ENCODE results near the gene SAMD13. TPM values are rescaled to one million over a fixed set of nuclear protein-coding genes. Genes with fewer than 3 reads are reported as not detected.

Gene SAMD13
- total and polyA plus RNA-seq, 12 donors = 0.37 to 2.2 (median 1.2) TPM; not detected in 1

GRCh38 chr1:84356881-84357280 is 55.4 kb downstream of the SAMD13 start:
- Histone ChIP-seq H3K9me3 (no peaks in the 10 kb centered on the region), H3K4me1 (no peaks in the 10 kb centered on the region), H3K4me3 (no peak overlapping the region), H3K27me3 (no peaks in the 10 kb centered on the region), H3K27ac (no peak overlapping the region), H3K36me3 (no peaks in the 10 kb centered on the region)
- 69 to 76% methylated on average over 1 of the region's 1 CpG for WGBS, 2 donors
- DNase-seq = no peak
- TF ChIP-seq CTCF (IDR thresholded peaks at IDR 0.05) = no peak
- intact Hi-C loops (cut with DNase I) = no loop called here
- ATAC-seq = no peak

GRCh38 chr1:84358695-84359094 is 57.2 kb downstream of the SAMD13 start:
- intact Hi-C loops (cut with DNase I) = no loop called here
- DNase-seq (no peak), ATAC-seq (no peak)
- H3K4me3 ChIP-seq = no peak overlapping the region
- H3K36me3 ChIP-seq = no peaks in the 10 kb centered on the region
- no peak for TF ChIP-seq CTCF (IDR thresholded peaks at IDR 0.05)
- no peak overlapping the region for H3K27ac ChIP-seq
- no peaks in the 10 kb centered on the region for H3K9me3 ChIP-seq
- no peaks in the 10 kb centered on the region for H3K4me1 ChIP-seq
- H3K27me3 ChIP-seq = no peaks in the 10 kb centered on the region
- 93 to 95% methylated on average over 4 of the region's 4 CpGs for WGBS, 2 donors

- no peak overlapping the region for H3K27ac ChIP-seq
- TF ChIP-seq CTCF (IDR thresholded peaks at IDR 0.05) = no peak
- H3K4me3 ChIP-seq = no peak overlapping the region
- 54 to 61% methylated on average over 1 of the region's 1 CpG for WGBS, 2 donors
- no peak for DNase-seq
- intact Hi-C loops (cut with DNase I) = no loop called here
- peaks cover 0 to 4% (median 0%) of the 10 kb centered on the region in 9 donors for H3K4me1 ChIP-seq
- H3K27me3 ChIP-seq = no peaks in the 10 kb centered on the region
- H3K9me3 ChIP-seq = no peaks in the 10 kb centered on the region
- ATAC-seq = no peak
- H3K36me3 ChIP-seq = no peaks in the 10 kb centered on the region
Observed at GRCh38 chr1:84360316-84360715, 58.8 kb downstream of the SAMD13 start.

- no peaks in the 10 kb centered on the region for H3K27me3 ChIP-seq
- H3K36me3 ChIP-seq = no peaks in the 10 kb centered on the region
- no peaks in the 10 kb centered on the region for H3K9me3 ChIP-seq
- no peak for TF ChIP-seq CTCF (IDR thresholded peaks at IDR 0.05)
- no peak overlapping the region for H3K4me3 ChIP-seq
- DNase-seq (no peak), ATAC-seq (no peak)
- peaks cover 0 to 19% (median 0%) of the 10 kb centered on the region in 9 donors for H3K4me1 ChIP-seq
- H3K27ac ChIP-seq = no peak overlapping the region
- intact Hi-C loops (cut with DNase I) = no loop called here
- WGBS, 2 donors = 89 to 94% methylated on average over 3 of the region's 3 CpGs
Observed at GRCh38 chr1:84361796-84362195, 60.3 kb downstream of the SAMD13 start.

Measured in heart right ventricle (tissue), 16 donors.